ENCODE data around the gene CCDC86. TPM values are rescaled to one million over a fixed set of nuclear protein-coding genes. Genes with fewer than 3 reads are reported as not detected.
A peak's percentile ranks its signal among the peaks of the same experiment; 100 is the strongest.

CCDC86 gene
- total and polyA plus RNA-seq, 9 of the 15 experiments (the other 6 are each of a cell fraction or from before 2014, with no cell fraction given) = 4.6 to 102 (median 25.2) TPM

DNA sequence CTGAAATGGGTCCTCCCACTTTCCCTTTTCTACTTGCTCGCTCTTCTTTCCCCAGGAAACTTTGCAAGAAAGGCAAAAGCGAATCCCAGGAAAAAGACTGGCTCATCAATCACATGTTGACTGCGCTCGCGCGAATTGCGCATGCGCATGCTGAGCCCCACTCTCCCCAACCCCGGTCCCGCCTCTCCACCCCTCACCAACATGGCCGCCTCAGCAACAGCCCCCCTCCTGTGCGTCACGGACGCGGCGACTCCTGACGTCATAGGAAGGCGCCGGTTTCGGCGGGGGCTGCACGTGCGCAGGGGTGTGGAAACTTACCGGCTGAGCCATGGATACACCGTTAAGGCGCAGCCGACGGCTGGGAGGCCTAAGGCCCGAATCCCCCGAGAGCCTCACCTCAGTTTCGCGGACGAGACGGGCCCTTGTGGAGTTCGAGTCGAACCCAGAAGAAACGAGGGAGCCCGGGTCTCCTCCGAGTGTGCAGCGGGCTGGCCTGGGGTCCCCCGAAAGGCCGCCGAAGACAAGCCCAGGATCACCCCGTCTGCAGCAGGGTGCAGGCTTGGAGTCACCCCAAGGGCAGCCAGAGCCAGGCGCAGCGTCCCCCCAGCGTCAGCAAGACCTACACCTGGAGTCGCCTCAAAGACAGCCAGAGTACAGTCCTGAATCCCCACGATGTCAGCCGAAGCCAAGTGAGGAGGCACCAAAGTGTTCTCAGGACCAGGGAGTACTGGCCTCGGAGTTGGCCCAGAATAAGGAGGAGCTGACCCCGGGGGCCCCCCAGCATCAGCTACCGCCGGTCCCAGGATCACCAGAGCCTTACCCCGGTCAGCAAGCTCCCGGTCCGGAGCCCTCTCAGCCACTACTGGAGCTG lies at the start of gene CCDC86 (continued):
- TF ChIP-seq ZNF395 (CRISPR knock-in tag; IDR thresholded peaks at IDR 0.05) (peak; percentile 97), SPI1 (IDR thresholded peaks at IDR 0.05; ENCODE audit: borderline replicate concordance, low read depth, low read length) (no peak), TBL1XR1 (IDR thresholded peaks at IDR 0.05; ENCODE audit: low read length in 2 of 2) (peak in 1 of 2 experiments; percentile 100; a peak in 2 of 4 replicates), ZNF444 (CRISPR knock-in tag; IDR thresholded peaks at IDR 0.05) (no peak), ZNF133 (CRISPR knock-in tag; IDR thresholded peaks at IDR 0.05) (no peak), E2F4 (CRISPR knock-in tag; IDR thresholded peaks at IDR 0.05; ENCODE audit: low read depth) (no peak), ZNF184 (CRISPR knock-in tag; IDR thresholded peaks at IDR 0.05) (no peak), TRIM28 (IDR thresholded peaks at IDR 0.05) (no peak), SMAD4 (CRISPR knock-in tag; conservative IDR thresholded peaks at IDR 0.05) (peak; percentile 32; the same call in 1 of the 2 replicates), NCOA6 (IDR thresholded peaks at IDR 0.05) (no peak), ZNF311 (CRISPR knock-in tag; IDR thresholded peaks at IDR 0.05) (no peak), NCOA4 (IDR thresholded peaks at IDR 0.05; ENCODE audit: partially characterized antibody) (no peak), HNRNPL (IDR thresholded peaks at IDR 0.05; ENCODE audit: low read depth, low read length) (no peak), CBX8 (IDR thresholded peaks at IDR 0.05; ENCODE audit: borderline replicate concordance, extremely low read depth, low read depth, low read length, poor library complexity, severe bottlenecking) (no peak), ELF1 (tag; IDR thresholded peaks at IDR 0.05) (peak; percentile 51), ZNF12 (CRISPR knock-in tag; IDR thresholded peaks at IDR 0.05) (0 out of 2 replicates have a peak, but pooled peaks have one; percentile 36), CEBPG (CRISPR knock-in tag; IDR thresholded peaks at IDR 0.05) (no peak), CEBPG (tag; conservative IDR thresholded peaks at IDR 0.05 in 1 of 2, IDR thresholded peaks at IDR 0.05 in 1 of 2) (no peak), JUN (IDR thresholded peaks at IDR 0.05; ENCODE audit: borderline replicate concordance, low read depth, low read length) (peak; percentile 94; the same call in 1 of the 2 replicates), JUN (CRISPR knock-in tag; IDR thresholded peaks at IDR 0.05; ENCODE audit: borderline replicate concordance) (0 out of 2 replicates have a peak, but pooled peaks have one; percentile 29), CBFA2T2 (conservative IDR thresholded peaks at IDR 0.05) (no peak; the same call in 1 of the 2 replicates)
- TF ChIP-seq, protein P1, sequence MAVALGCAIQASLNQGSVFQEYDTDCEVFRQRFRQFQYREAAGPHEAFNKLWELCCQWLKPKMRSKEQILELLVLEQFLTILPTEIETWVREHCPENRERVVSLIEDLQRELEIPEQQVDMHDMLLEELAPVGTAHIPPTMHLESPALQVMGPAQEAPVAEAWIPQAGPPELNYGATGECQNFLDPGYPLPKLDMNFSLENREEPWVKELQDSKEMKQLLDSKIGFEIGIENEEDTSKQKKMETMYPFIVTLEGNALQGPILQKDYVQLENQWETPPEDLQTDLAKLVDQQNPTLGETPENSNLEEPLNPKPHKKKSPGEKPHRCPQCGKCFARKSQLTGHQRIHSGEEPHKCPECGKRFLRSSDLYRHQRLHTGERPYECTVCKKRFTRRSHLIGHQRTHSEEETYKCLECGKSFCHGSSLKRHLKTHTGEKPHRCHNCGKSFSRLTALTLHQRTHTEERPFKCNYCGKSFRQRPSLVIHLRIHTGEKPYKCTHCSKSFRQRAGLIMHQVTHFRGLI (CRISPR knock-in tag; IDR thresholded peaks at IDR 0.05) = no peak
- TF ChIP-seq, protein P2, sequence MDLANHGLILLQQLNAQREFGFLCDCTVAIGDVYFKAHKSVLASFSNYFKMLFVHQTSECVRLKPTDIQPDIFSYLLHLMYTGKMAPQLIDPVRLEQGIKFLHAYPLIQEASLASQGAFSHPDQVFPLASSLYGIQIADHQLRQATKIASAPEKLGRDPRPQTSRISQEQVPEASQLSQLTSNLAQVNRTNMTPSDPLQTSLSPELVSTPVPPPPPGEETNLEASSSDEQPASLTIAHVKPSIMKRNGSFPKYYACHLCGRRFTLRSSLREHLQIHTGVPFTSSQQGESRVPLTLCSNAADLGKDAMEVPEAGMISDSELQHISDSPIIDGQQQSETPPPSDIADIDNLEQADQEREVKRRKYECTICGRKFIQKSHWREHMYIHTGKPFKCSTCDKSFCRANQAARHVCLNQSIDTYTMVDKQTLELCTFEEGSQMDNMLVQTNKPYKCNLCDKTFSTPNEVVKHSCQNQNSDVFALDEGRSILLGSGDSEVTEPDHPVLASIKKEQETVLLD (IDR thresholded peaks at IDR 0.05) = peak; percentile 97
